Prostate gland (tissue), 2 donors: ENCODE results near the gene KIAA0825. TPM values are rescaled to one million over a fixed set of nuclear protein-coding genes. Genes with fewer than 3 reads are reported as not detected.

Experiments
- DNase-seq: peaks from one replicate; pipeline ENCODE4 v3.0.0-alpha.2; 2019; ENCODE audit warnings: low spot score
- H3K27ac ChIP-seq, 2 donors: fragments of 200-600 bp; sonication (generic); 2 replicates each; pipeline ENCODE4 v1.5.1; 2017 to 2019
- H3K27me3 ChIP-seq: fragments of 200-600 bp; sonication (generic); replicated peaks from 2 replicates; pipeline ENCODE4 v1.5.1; 2019; ENCODE audit not compliant: insufficient read depth
- H3K36me3 ChIP-seq, 2 donors: fragments of 200-600 bp; sonication (generic); 1 replicate in 1 of 2; 2 replicates in 1 of 2; pipeline versions ENCODE4 v1.5.1 to v1.8.1; 2017 to 2019
- H3K4me1 ChIP-seq: fragments of 200-600 bp; sonication (generic); replicated peaks from 2 replicates; pipeline ENCODE4 v1.5.1; 2019
- H3K4me3 ChIP-seq, 2 donors: fragments of 200-600 bp; sonication (generic); 2 replicates each; pipeline ENCODE4 v1.5.1; 2017 to 2019
- H3K9me3 ChIP-seq: fragments of 200-600 bp; sonication (generic); 2 replicates; pipeline ENCODE4 v1.5.1; 2017
- POLR2A ChIP-seq: fragments of 450-650 bp; IDR thresholded peaks from one replicate; pipeline ENCODE4 v1.6.1; 2016; ENCODE audit warnings: antibody characterized with exemption, mild to moderate bottlenecking
- POLR2AphosphoS5 ChIP-seq: sonication (generic); formaldehyde crosslinking; IDR thresholded peaks from one replicate; pipeline ENCODE4 v1.6.1; 2017; ENCODE audit warnings: antibody characterized with exemption
- WGBS: methylation state at CpG from one replicate; pipeline ENCODE4 v1.1.5; 2018; 5-methylcytosine and 5-hydroxymethylcytosine counted together
- intact Hi-C: fragments of 100-400 bp; cut with DNase I; formaldehyde crosslinking; loops from one replicate; pipeline ENCODE4 v1.14.2; 2022
- total RNA-seq, 2 donors: library from RNA; depleted of rRNA; stranded (reverse); fragments of >200 nt; gene quantifications; one replicate each; pipeline ENCODE4 v1.1.0, GENCODE V29; 2016
- TF ChIP-seq, protein P1 (sequence below), 4 experiments: fragments of 200-600 bp in 2 of 4; fragments of 450-650 bp in 2 of 4; sonication (generic) in 2 of 4; IDR thresholded peaks; 1 replicate in 3 of 4; 2 replicates in 1 of 4; pipeline ENCODE4 v1.5.1; 2016 to 2019; ENCODE audit warnings: antibody characterized with exemption in 4 of 4, mild to moderate bottlenecking in 2 of 4, moderate library complexity in 2 of 4

Gene KIAA0825
- total RNA-seq, 2 donors from 2014 or later: 3.9 to 4.1 TPM

DNA sequence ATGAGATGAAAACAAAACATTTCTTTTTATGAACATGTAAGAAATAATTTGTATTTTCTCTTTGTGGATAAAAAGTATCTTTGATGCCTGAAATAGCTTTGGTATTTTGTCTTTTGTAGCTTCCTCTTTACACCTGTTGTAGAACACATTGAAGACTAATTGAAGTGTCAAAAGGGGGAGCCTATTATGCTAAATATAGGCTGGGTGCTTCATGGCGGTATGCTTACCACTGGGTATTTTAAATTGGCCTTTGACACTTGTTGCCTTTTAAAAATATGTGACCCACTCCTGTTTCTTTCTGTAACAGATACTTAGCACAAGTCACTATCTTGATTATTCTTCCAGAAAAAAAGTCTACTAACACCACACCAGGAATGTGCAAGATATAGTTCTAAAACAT, 226.4 kb downstream of the KIAA0825 start:
- Histone ChIP-seq H3K4me1 (no peaks in the 10 kb centered on the region), H3K4me3 (no peak overlapping the region), H3K36me3 (no peaks in the 10 kb centered on the region), H3K27ac (no peak overlapping the region), H3K9me3 (no peaks in the 10 kb centered on the region), H3K27me3 (no peaks in the 10 kb centered on the region)
- TF ChIP-seq, protein P1, sequence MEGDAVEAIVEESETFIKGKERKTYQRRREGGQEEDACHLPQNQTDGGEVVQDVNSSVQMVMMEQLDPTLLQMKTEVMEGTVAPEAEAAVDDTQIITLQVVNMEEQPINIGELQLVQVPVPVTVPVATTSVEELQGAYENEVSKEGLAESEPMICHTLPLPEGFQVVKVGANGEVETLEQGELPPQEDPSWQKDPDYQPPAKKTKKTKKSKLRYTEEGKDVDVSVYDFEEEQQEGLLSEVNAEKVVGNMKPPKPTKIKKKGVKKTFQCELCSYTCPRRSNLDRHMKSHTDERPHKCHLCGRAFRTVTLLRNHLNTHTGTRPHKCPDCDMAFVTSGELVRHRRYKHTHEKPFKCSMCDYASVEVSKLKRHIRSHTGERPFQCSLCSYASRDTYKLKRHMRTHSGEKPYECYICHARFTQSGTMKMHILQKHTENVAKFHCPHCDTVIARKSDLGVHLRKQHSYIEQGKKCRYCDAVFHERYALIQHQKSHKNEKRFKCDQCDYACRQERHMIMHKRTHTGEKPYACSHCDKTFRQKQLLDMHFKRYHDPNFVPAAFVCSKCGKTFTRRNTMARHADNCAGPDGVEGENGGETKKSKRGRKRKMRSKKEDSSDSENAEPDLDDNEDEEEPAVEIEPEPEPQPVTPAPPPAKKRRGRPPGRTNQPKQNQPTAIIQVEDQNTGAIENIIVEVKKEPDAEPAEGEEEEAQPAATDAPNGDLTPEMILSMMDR (IDR thresholded peaks at IDR 0.05): no peak
- TF ChIP-seq POLR2AphosphoS5: no peak
- TF ChIP-seq POLR2A: no peak
- DNase-seq: no peak
- WGBS: 100% methylated on average over 1 of the region's 1 CpG
- intact Hi-C loops: no loop called here

DNA sequence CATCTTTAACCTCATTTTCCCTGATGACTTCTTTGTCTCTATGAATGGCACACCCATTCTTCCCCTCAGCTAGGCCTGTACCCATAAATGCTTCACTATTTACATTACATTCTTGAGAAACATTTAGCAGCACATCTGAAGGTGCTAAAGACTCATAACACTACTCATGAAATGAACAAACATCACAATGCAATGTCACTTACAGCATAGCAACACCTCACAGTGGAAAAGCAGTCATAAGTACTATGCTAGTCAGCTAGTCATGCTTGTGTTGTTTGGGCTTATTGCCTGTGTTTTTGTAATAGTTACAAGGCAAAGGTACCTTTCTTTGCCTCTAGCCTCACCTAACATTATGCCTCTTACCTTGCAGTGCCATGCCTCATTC, 228.9 kb downstream of the KIAA0825 start:
- TF ChIP-seq, protein P1 (IDR thresholded peaks at IDR 0.05): no peak
- TF ChIP-seq POLR2A: no peak
- Histone ChIP-seq H3K27me3 (no peaks in the 10 kb centered on the region), H3K27ac (no peak overlapping the region), H3K4me1 (no peaks in the 10 kb centered on the region), H3K4me3 (no peak overlapping the region), H3K36me3 (no peaks in the 10 kb centered on the region), H3K9me3 (no peaks in the 10 kb centered on the region)
- intact Hi-C loops: no loop called here
- no peak for DNase-seq

DNA sequence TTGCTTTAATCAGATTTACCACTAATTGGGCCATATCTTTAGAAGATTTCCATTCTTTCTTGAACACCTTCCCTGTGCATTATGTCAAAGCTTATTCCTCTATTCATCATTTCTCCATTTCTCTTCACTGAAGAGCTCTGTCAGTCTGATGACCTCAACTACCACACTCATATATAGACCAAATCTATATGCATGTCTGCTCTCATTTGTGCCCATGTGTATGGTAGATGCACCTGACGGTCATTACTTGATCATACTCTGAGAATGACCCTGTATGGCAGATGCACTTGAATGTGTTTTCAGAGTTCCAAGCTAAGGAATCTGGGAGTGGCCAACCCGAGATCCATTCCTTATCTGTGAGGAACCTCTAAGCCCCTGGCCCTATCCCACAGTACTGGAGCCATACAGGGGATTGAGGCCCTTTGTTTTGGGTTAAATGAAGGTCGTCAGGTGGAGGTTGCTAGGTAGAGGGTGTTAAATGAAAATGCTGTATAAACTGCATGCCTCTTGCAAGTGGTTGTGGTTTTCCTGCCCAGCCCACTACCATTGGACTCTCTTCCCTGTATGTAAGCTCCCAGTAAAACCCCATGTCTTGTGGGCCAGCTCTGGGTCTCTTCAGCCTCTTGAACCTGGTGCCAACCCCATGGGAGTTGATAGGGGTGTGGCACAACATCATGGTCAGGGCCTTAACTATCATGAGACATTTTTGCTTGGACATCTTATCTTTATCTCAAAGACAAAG, 229.5 kb downstream of the KIAA0825 start:
- intact Hi-C loops: no loop called here
- no peaks in the 10 kb centered on the region for H3K4me1 ChIP-seq
- no peak overlapping the region for H3K27ac ChIP-seq
- 97% methylated on average over 3 of the region's 3 CpGs for WGBS
- no peak overlapping the region for H3K4me3 ChIP-seq
- no peaks in the 10 kb centered on the region for H3K27me3 ChIP-seq
- TF ChIP-seq POLR2AphosphoS5: no peak
- TF ChIP-seq POLR2A: no peak
- TF ChIP-seq, protein P1 (IDR thresholded peaks at IDR 0.05): no peak
- DNase-seq: no peak
- H3K36me3 ChIP-seq: no peaks in the 10 kb centered on the region
- H3K9me3 ChIP-seq: no peaks in the 10 kb centered on the region

DNA sequence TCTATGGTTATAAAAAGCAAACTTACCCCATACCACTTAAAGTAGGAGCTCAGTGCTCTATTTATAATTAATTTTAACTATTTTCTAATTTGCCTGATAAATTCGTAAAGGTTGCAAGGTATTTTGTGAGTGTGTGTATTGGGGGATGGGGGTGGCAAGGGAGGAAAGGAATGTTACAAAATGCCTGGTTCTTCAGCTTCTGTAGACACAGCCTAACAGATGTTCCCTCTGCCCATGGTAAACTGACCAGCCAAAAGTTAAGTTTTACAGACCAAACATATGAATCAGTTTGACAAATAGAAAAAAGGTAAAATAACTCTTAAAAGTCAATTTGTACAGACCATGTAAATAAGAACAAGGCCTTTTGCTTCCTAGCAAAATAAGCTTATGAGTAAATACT, 232.6 kb downstream of the KIAA0825 start:
- 67% methylated on average over 1 of the region's 1 CpG for WGBS
- no peak for TF ChIP-seq POLR2AphosphoS5
- TF ChIP-seq POLR2A: no peak
- TF ChIP-seq, protein P1 (IDR thresholded peaks at IDR 0.05): no peak
- Histone ChIP-seq H3K4me3 (no peak overlapping the region), H3K9me3 (no peaks in the 10 kb centered on the region), H3K27me3 (no peaks in the 10 kb centered on the region), H3K36me3 (no peaks in the 10 kb centered on the region), H3K27ac (no peak overlapping the region), H3K4me1 (no peaks in the 10 kb centered on the region)
- intact Hi-C loops: no loop called here
- DNase-seq: no peak

DNA sequence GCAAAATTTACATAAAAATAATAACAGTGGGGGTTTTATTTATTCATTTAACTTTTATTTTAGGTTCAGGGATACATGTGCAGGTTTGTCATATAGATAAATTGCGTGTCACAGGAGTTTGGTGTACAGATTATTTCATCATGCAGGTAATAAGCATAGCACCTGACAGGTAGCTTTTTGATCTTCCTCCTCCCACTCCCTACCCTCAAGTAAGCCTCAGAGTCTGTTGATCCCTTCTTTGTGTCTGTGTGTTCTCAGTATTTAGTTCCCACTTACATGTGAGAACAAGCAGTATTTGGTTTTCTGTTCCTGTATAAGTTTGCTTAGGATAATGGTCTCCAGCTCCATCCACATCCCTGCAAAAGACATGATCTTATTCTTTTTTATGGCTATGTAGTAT, 240.3 kb downstream of the KIAA0825 start:
- no peak for DNase-seq
- TF ChIP-seq, protein P1 (IDR thresholded peaks at IDR 0.05): no peak
- TF ChIP-seq POLR2A: no peak
- TF ChIP-seq POLR2AphosphoS5: no peak
- WGBS: 94% methylated on average over 1 of the region's 1 CpG

More for the DNA sequence above, 240.3 kb downstream of the KIAA0825 start:
- Histone ChIP-seq H3K4me3 (no peak overlapping the region), H3K9me3 (no peaks in the 10 kb centered on the region), H3K27me3 (no peaks in the 10 kb centered on the region), H3K27ac (no peak overlapping the region), H3K36me3 (no peaks in the 10 kb centered on the region), H3K4me1 (peaks cover 3% of the 10 kb centered on the region)
- intact Hi-C loops: no loop called here
